Endothelial cell of umbilical vein (primary cell): ENCODE data around the gene PPP4C. TPM values are rescaled to one million over a fixed set of nuclear protein-coding genes. Genes with fewer than 3 reads are reported as not detected.

ENCODE experiments used
- BruUV-seq: library from RNA; stranded (reverse); fragments of 400-500 nt; replicated peaks from 2 replicates; lab custom pipeline; 2021; lab: Mats Ljungman, UMichigan
- CTCF ChIA-PET: fragments of 300-600, 350-600 bp; sonication (Branson Sonifier 250); formaldehyde crosslinking; loops from one replicate; lab custom pipeline; 2021; ENCODE audit warnings: antibody characterized with exemption, inconsistent platforms; lab: Charles Lee
- POLR2A ChIA-PET: fragments of 300-600, 350-600 bp; sonication (Branson Sonifier 250); formaldehyde crosslinking; loops from one replicate; lab custom pipeline; 2021; ENCODE audit warnings: antibody characterized with exemption, inconsistent platforms; lab: Charles Lee
- DNase-seq: peaks from one replicate; pipeline ENCODE4 v3.0.0-alpha.2; 2011; ENCODE audit warnings: low read depth, low spot score
- FAIRE-seq: peaks from 2 replicates; lab custom pipeline; 2011; peaks lifted over from hg19 to GRCh38; lab: Jason Lieb, UNC
- H2AFZ ChIP-seq: 2 replicates; pipeline ENCODE4 v1.6.0; 2012; ENCODE audit warnings: low read depth, low read length, control low read depth, inconsistent platforms
- H3K27ac ChIP-seq: 2 replicates; pipeline ENCODE4 v1.5.1; 2011; ENCODE audit warnings: low read depth, mild to moderate bottlenecking, control low read depth, low read length, moderate library complexity; ENCODE audit not compliant: insufficient read depth
- H3K27me3 ChIP-seq, 2 experiments: 2 replicates each; pipeline versions ENCODE4 v1.6.0 to v1.6.1; 2011; ENCODE audit warnings: low read length in 2 of 2, mixed read lengths in 1 of 2; ENCODE audit not compliant: control insufficient read depth in 2 of 2, insufficient read depth in 2 of 2
- H3K36me3 ChIP-seq, 2 experiments: 2 replicates in 1 of 2; 3 replicates in 1 of 2; pipeline ENCODE4 v1.5.1; 2011; ENCODE audit warnings: low read length in 2 of 2, mild to moderate bottlenecking in 1 of 2, moderate library complexity in 1 of 2; ENCODE audit not compliant: control insufficient read depth in 2 of 2, insufficient read depth in 2 of 2; ENCODE audit errors: extremely low read depth in 1 of 2
- H3K4me1 ChIP-seq: 3 replicates; pipeline ENCODE4 v1.5.1; 2011; ENCODE audit warnings: mild to moderate bottlenecking, low read length; ENCODE audit not compliant: control insufficient read depth, insufficient read depth; ENCODE audit errors: extremely low read depth
- H3K4me2 ChIP-seq: 2 replicates; pipeline ENCODE4 v1.6.1; 2011; ENCODE audit warnings: low read length, control low read depth, mixed read lengths; ENCODE audit not compliant: insufficient read depth
- H3K4me3 ChIP-seq, 3 experiments: fragments of 200-600 bp in 1 of 3; sonication (generic), shearing (Covaris generic) in 1 of 3; replicated peaks in 1 of 3; 2 replicates each; pipeline ENCODE4 v1.5.1; 2011 to 2016; ENCODE audit warnings: control low read depth in 3 of 3, low read length in 3 of 3, mild to moderate bottlenecking in 2 of 3, inconsistent platforms in 1 of 3, low read depth in 1 of 3, moderate library complexity in 1 of 3; ENCODE audit not compliant: insufficient read depth in 1 of 3
- H3K79me2 ChIP-seq: 2 replicates; pipeline ENCODE4 v1.6.0; 2012; ENCODE audit warnings: low read length, inconsistent platforms; ENCODE audit not compliant: control insufficient read depth, insufficient read depth
- H3K9ac ChIP-seq: replicated peaks from 2 replicates; pipeline ENCODE3; 2011; ENCODE audit warnings: low read length, control low read depth; ENCODE audit not compliant: insufficient read depth; ENCODE audit errors: extremely low read depth
- H3K9me1 ChIP-seq: replicated peaks from 3 replicates; pipeline ENCODE4 v1.6.0; 2011; ENCODE audit warnings: mild to moderate bottlenecking, low read length; ENCODE audit not compliant: control insufficient read depth, insufficient read depth; ENCODE audit errors: extremely low read depth
- H3K9me3 ChIP-seq: replicated peaks from 2 replicates; pipeline ENCODE4 v1.5.1; 2012; ENCODE audit warnings: low read length, inconsistent platforms; ENCODE audit not compliant: control insufficient read depth, insufficient read depth
- H4K20me1 ChIP-seq: replicated peaks from 2 replicates; pipeline ENCODE3; 2011; ENCODE audit warnings: mild to moderate bottlenecking, low read length; ENCODE audit not compliant: control insufficient read depth, insufficient read depth; ENCODE audit errors: extremely low read depth
- EZH2 ChIP-seq: IDR thresholded peaks from 2 replicates; pipeline ENCODE4 v1.6.1; 2012; ENCODE audit warnings: borderline replicate concordance, low read depth, mild to moderate bottlenecking, moderate library complexity, low read length, inconsistent platforms; ENCODE audit not compliant: severe bottlenecking
- FOS ChIP-seq: IDR thresholded peaks from 2 replicates; pipeline ENCODE4 v1.6.1; 2011; ENCODE audit warnings: mild to moderate bottlenecking, low read length, moderate library complexity, borderline replicate concordance; ENCODE audit not compliant: insufficient read depth
- GATA2 ChIP-seq: IDR thresholded peaks from 2 replicates; pipeline ENCODE4 v1.7.0; 2011; ENCODE audit warnings: low read depth, mild to moderate bottlenecking, moderate library complexity, mixed read lengths, low read length; ENCODE audit not compliant: insufficient read length, insufficient read depth
- JUN ChIP-seq: IDR thresholded peaks from 2 replicates; pipeline ENCODE4 v1.6.1; 2011; ENCODE audit warnings: borderline replicate concordance, low read depth; ENCODE audit not compliant: insufficient read length, insufficient read depth
- MYC ChIP-seq: IDR thresholded peaks from one replicate; pipeline ENCODE4 v1.6.1; 2011; ENCODE audit warnings: mild to moderate bottlenecking, low read depth, low read length
- POLR2A ChIP-seq: IDR thresholded peaks from 2 replicates; pipeline ENCODE4 v1.6.1; 2012; ENCODE audit warnings: low read depth, mild to moderate bottlenecking, control low read depth, low read length
- POLR2AphosphoS5 ChIP-seq: IDR thresholded peaks from 2 replicates; pipeline ENCODE4 v1.6.1; 2012; ENCODE audit warnings: low read depth, mild to moderate bottlenecking, control low read depth, low read length, moderate library complexity; ENCODE audit not compliant: insufficient read depth
- dilution Hi-C: fragments of 300-500 bp; cut with MboI; formaldehyde crosslinking; loops from one replicate; pipeline ENCODE4 v1.15.0; 2019; ENCODE audit warnings: low sequenced_read_pairs; ENCODE audit not compliant: extremely low pct_ligation_motif_present
- intact Hi-C: fragments of 100-400 bp; cut with micrococcal nuclease; formaldehyde crosslinking; loops from one replicate; pipeline ENCODE4 v1.10.0; 2022
- polyA plus RNA-seq, 4 experiments: library from polyadenylated mRNA; depleted of rRNA in 3 of 4; stranded (reverse) in 3 of 4; unstranded in 1 of 4; fragments of >200 nt; gene quantifications; 2 replicates each; pipeline versions ENCODE4 v1.2.1 to v1.2.3, GENCODE V29; 2011 to 2012; ENCODE audit warnings: missing spikeins in 1 of 4
- total RNA-seq: library from RNA; stranded (reverse); gene quantifications from 2 replicates; pipeline ENCODE4 v1.2.3, GENCODE V29; 2021
- TF ChIP-seq, protein P1 (sequence below), 2 donors: IDR thresholded peaks; 1 replicate in 1 of 2; 2 replicates in 1 of 2; pipeline ENCODE4 v1.5.1; 2011; ENCODE audit warnings: low read length in 2 of 2, mild to moderate bottlenecking in 2 of 2, moderate library complexity in 2 of 2, control low read depth in 1 of 2, inconsistent platforms in 1 of 2, low read depth in 1 of 2; ENCODE audit not compliant: insufficient read depth in 1 of 2; ENCODE audit errors: extremely low read depth in 1 of 2
- TF ChIP-seq, protein P2 (sequence below): IDR thresholded peaks from 2 replicates; pipeline ENCODE4 v1.6.1; 2011; ENCODE audit not compliant: insufficient read depth, insufficient read length

The PPP4C gene
- total and polyA plus RNA-seq, 2 donors (not counting 3 experiments of a cell fraction or from before 2014, with no cell fraction given): 167 to 327 TPM

GRCh38 chr16:30087181-30087898 lies 11.5 kb downstream of the PPP4C start:
- no peak overlapping the region for H2AFZ ChIP-seq
- H3K27me3 ChIP-seq: no peaks in the 10 kb centered on the region
- FAIRE-seq: no peak
- H3K9me3 ChIP-seq: no peaks in the 10 kb centered on the region
- ChIA-PET POLR2A (interaction anchor here (0.8 kb wide), 1 partner anchor 11 kb away, joined by 3 read pairs; no protein-coding TSS in a partner anchor), CTCF (interaction anchor here (0.7 kb wide), 1 partner anchor 11 kb away, joined by 3 read pairs; no protein-coding TSS in a partner anchor)
- no TSS peak for BruUV-seq
- intact Hi-C loops (no loop called here), dilution Hi-C loops (no loop called here)
- H3K27ac ChIP-seq: no peak overlapping the region
- H3K36me3 ChIP-seq: peaks cover 13 to 26% of the 10 kb centered on the region in 2 experiments
- H3K4me3 ChIP-seq: no peak overlapping the region
- H3K4me1 ChIP-seq: peaks cover 10% of the 10 kb centered on the region
- DNase-seq: no peak
- no peaks in the 10 kb centered on the region for H3K79me2 ChIP-seq
- H3K9ac ChIP-seq: no peak overlapping the region
- TF ChIP-seq MYC (no peak), POLR2AphosphoS5 (no peak), GATA2 (no peak), JUN (no peak), FOS (no peak), EZH2 (no peak), POLR2A (no peak)
- TF ChIP-seq, protein P1, sequence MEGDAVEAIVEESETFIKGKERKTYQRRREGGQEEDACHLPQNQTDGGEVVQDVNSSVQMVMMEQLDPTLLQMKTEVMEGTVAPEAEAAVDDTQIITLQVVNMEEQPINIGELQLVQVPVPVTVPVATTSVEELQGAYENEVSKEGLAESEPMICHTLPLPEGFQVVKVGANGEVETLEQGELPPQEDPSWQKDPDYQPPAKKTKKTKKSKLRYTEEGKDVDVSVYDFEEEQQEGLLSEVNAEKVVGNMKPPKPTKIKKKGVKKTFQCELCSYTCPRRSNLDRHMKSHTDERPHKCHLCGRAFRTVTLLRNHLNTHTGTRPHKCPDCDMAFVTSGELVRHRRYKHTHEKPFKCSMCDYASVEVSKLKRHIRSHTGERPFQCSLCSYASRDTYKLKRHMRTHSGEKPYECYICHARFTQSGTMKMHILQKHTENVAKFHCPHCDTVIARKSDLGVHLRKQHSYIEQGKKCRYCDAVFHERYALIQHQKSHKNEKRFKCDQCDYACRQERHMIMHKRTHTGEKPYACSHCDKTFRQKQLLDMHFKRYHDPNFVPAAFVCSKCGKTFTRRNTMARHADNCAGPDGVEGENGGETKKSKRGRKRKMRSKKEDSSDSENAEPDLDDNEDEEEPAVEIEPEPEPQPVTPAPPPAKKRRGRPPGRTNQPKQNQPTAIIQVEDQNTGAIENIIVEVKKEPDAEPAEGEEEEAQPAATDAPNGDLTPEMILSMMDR (IDR thresholded peaks at IDR 0.05; ENCODE audit: extremely low read depth in 1 of 2, insufficient read depth in 1 of 2, low read depth in 1 of 2, low read length in 2 of 2): no peak
- TF ChIP-seq, protein P2, sequence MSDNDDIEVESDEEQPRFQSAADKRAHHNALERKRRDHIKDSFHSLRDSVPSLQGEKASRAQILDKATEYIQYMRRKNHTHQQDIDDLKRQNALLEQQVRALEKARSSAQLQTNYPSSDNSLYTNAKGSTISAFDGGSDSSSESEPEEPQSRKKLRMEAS: no peak
- no peak overlapping the region for H3K4me2 ChIP-seq
- no peaks in the 10 kb centered on the region for H4K20me1 ChIP-seq
- no peaks in the 10 kb centered on the region for H3K9me1 ChIP-seq
